LNCaP clone FGC (cell line): ENCODE results near the gene PKDCC.
"Not testable (repeated sequence)": the region's sequence is repeated elsewhere in the genome, so short reads cannot be mapped to it uniquely, and the experiment has no call there.

Source experiments
- DNase-seq: peaks from one replicate; pipeline ENCODE4 v3.0.0-alpha.2; 2011; ENCODE audit warnings: low read depth
- H3K4me3 ChIP-seq: 2 replicates; pipeline ENCODE4 v1.5.1; 2011; ENCODE audit warnings: mild to moderate bottlenecking, low read depth, low read length, control low read depth
- CTCF ChIP-seq: IDR thresholded peaks from 2 replicates; pipeline ENCODE4 v1.5.1; 2012; ENCODE audit warnings: mild to moderate bottlenecking; ENCODE audit not compliant: control insufficient read depth, insufficient read depth; ENCODE audit errors: extremely low read depth

PKDCC gene

DNA sequence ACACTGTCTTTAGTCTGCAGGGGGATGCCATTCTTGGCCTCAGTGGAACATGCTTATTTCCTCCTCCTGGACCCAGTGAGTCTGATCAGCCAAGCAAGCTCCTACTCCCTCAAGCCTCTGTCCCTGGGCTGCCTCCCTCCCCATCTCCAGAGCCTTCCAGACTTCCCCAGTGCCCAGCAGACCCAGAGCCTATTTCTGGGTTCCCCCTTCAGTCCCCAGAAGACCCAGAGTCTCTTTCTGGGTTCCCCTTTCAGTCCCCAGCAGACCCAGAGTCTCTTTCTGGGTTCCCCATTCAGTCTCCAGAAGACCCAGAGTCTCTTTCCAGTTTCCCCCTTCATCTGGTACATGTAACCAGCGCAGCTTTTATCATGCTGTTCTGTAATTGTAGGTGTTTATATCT is 17.0 kb upstream of the PKDCC start:
- TF ChIP-seq CTCF = no peak
- DNase-seq = no peak
- H3K4me3 ChIP-seq = no peak overlapping the region

DNA sequence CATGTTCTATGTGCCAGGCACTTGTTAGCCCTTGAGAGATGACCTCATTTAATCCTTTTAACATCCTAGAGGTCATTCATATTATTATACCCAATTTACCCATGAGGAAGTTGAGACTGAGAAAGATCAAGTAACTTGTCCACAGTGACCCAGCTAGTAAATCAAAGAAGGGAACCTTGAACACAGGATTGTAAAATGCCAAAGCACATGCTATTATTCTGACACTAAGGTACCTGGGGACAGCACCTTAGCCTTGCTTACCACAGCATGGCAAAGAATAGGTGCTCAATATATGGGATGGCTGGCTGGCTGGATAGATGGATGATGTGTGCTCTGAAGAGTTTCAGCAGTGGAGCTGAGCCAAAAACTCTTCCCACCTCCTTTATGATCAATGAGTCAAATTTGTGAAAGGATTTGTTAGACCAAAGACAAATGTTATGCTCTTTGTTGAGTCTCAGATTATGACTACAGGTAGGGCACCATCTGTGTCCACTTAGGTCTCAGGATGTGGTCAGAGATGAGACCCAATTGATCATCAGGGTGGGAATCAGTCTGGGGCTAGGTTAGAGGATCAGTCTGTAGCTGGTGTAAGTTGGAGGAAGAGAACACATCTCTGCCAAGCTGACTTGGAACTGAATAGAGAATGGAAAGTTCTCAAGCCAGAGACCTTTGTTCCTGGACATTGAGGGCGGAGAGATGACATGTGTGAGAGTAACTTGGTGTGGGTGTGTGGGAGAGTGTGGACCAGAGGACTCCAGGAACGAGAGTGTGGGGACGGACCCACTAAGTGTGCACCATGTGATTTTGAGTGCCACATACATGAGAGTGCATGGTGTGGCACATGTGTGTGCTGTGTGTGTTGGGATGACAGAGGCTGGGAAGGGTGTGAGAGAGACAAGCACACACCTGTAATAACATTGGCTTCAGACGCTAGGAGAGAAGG is 16.3 kb upstream of the PKDCC start:
- no peak for DNase-seq
- no peak for TF ChIP-seq CTCF

GRCh38 chr2:42032224-42032620 is 15.6 kb upstream of the PKDCC start:
- no peak for TF ChIP-seq CTCF
- no peak for DNase-seq
- no peak overlapping the region for H3K4me3 ChIP-seq

More for the DNA sequence above, 16.3 kb upstream of the PKDCC start:
- H3K4me3 ChIP-seq = no peak overlapping the region

- no peak for DNase-seq
- no peak for TF ChIP-seq CTCF
- H3K4me3 ChIP-seq = no peak overlapping the region
These were observed 15.1 kb upstream of the PKDCC start for GRCh38 chr2:42032745-42033144.

- not testable (repeated sequence) for H3K4me3 ChIP-seq, DNase-seq
These were observed 13.7 kb upstream of the PKDCC start for GRCh38 chr2:42034096-42034495.

DNA sequence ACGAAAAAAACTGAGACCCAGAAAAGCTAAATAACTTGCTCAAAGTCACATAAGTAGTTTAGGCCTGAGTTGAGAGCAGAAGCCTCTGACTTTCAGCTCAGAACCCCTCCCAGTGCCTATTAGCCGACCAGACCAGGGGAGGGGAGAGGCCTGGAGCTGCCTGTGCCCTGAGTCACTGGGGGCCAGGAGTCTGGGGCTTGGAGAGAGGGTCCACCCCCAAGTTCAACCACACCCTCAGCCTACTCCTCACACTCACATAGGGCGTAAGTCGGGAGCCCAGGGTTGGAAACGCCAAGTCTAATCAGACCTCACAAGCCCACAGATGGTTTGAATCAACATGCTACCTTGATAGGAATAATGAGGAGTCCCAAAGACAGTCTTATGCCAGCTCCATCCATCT is 12.6 kb upstream of the PKDCC start:
- H3K4me3 ChIP-seq = no peak overlapping the region
- DNase-seq = no peak
- TF ChIP-seq CTCF = no peak

GRCh38 chr2:42036413-42036812 is 11.4 kb upstream of the PKDCC start:
- DNase-seq = no peak
- no peak overlapping the region for H3K4me3 ChIP-seq
- TF ChIP-seq CTCF = no peak
